MM.1S (cell line): ENCODE results near the gene DSTN.

Experiments
- CTCF ChIP-seq: fragments of 300-600 bp; sonication (generic); IDR thresholded peaks from 2 replicates; pipeline ENCODE4 v1.5.1; 2016; ENCODE audit warnings: antibody characterized with exemption, low read length, mixed read lengths
- EZH2phosphoT487 ChIP-seq: fragments of 300-600 bp; sonication (generic); IDR thresholded peaks from 2 replicates; pipeline ENCODE4 v1.6.1; 2018; ENCODE audit warnings: antibody characterized with exemption, low read length

- no peak for TF ChIP-seq CTCF
- TF ChIP-seq EZH2phosphoT487: no peak
Measured at GRCh38 chr20:17534077-17534476, 35.8 kb upstream of the DSTN start.
